H9 (cell line): ENCODE measurements around the gene GALNT2. TPM values are rescaled to one million over a fixed set of nuclear protein-coding genes. Genes with fewer than 3 reads are reported as not detected.

ENCODE experiments used
- DNase-seq: peaks from one replicate; pipeline ENCODE4 v3.0.0-alpha.2; 2017
- H2AFZ ChIP-seq: one replicate; pipeline ENCODE4 v1.6.1; 2013; ENCODE audit warnings: mild to moderate bottlenecking, low read length, control low read depth, moderate library complexity
- H2AK5ac ChIP-seq: 2 replicates; pipeline ENCODE4 v1.6.1; 2013; ENCODE audit warnings: low read length, control low read depth, mixed read lengths; ENCODE audit not compliant: insufficient read length
- H2BK120ac ChIP-seq: one replicate; pipeline ENCODE4 v1.6.1; 2013; ENCODE audit warnings: low read depth, mild to moderate bottlenecking, low read length, control low read depth, inconsistent platforms; ENCODE audit not compliant: poor library complexity, severe bottlenecking
- H2BK12ac ChIP-seq: 2 replicates; pipeline ENCODE4 v1.6.1; 2013; ENCODE audit warnings: low read length, control low read depth, mixed read lengths, low read depth; ENCODE audit not compliant: insufficient read length
- H2BK15ac ChIP-seq: 2 replicates; pipeline ENCODE4 v1.6.1; 2013; ENCODE audit warnings: low read depth, low read length, control low read depth
- H2BK20ac ChIP-seq: one replicate; pipeline ENCODE4 v1.6.1; 2013; ENCODE audit warnings: low read depth, mild to moderate bottlenecking, low read length, control low read depth, inconsistent platforms; ENCODE audit not compliant: poor library complexity, severe bottlenecking
- H2BK5ac ChIP-seq: 2 replicates; pipeline ENCODE4 v1.6.1; 2013; ENCODE audit warnings: low read length, control low read depth, mixed read lengths; ENCODE audit not compliant: insufficient read length
- H3K14ac ChIP-seq: 2 replicates; pipeline ENCODE4 v1.6.1; 2013; ENCODE audit warnings: low read length, control low read depth; ENCODE audit not compliant: insufficient read depth
- H3K18ac ChIP-seq: 2 replicates; pipeline ENCODE4 v1.6.1; 2013; ENCODE audit warnings: low read depth, mild to moderate bottlenecking, mixed read lengths, low read length, control low read depth; ENCODE audit not compliant: insufficient read length
- H3K23ac ChIP-seq: 2 replicates; pipeline ENCODE4 v1.6.1; 2013; ENCODE audit warnings: low read length, control low read depth, mixed read lengths, low read depth; ENCODE audit not compliant: insufficient read length
- H3K23me2 ChIP-seq: 2 replicates; pipeline ENCODE4 v1.6.1; 2013; ENCODE audit warnings: low read depth, mild to moderate bottlenecking, mixed read lengths, low read length, control low read depth; ENCODE audit not compliant: insufficient read length, poor library complexity, severe bottlenecking
- H3K27ac ChIP-seq: 2 replicates; pipeline ENCODE4 v1.5.1; 2013; ENCODE audit warnings: low read length, control low read depth, mixed read lengths, low read depth; ENCODE audit not compliant: insufficient read length
- H3K27me3 ChIP-seq: 2 replicates; pipeline ENCODE4 v1.6.1; 2013; ENCODE audit warnings: low read length, control low read depth, inconsistent platforms; ENCODE audit not compliant: insufficient read depth
- H3K4ac ChIP-seq: 2 replicates; pipeline ENCODE4 v1.6.1; 2013; ENCODE audit warnings: low read depth, mild to moderate bottlenecking, control low read depth, inconsistent platforms, low read length, moderate library complexity
- H3K4me1 ChIP-seq: 2 replicates; pipeline ENCODE4 v1.6.1; 2013; ENCODE audit warnings: low read length, control low read depth, inconsistent platforms; ENCODE audit not compliant: insufficient read depth
- H3K4me2 ChIP-seq: 2 replicates; pipeline ENCODE4 v1.6.1; 2013; ENCODE audit warnings: low read length, control low read depth, mixed read lengths; ENCODE audit not compliant: insufficient read length, insufficient read depth
- H3K56ac ChIP-seq: 2 replicates; pipeline ENCODE4 v1.6.1; 2013; ENCODE audit warnings: low read depth, mild to moderate bottlenecking, mixed read lengths, low read length, control low read depth; ENCODE audit not compliant: insufficient read length
- H3K79me1 ChIP-seq: 2 replicates; pipeline ENCODE4 v1.6.1; 2013; ENCODE audit warnings: low read depth, mild to moderate bottlenecking, moderate library complexity, low read length, control low read depth, inconsistent platforms; ENCODE audit not compliant: insufficient read depth, poor library complexity, severe bottlenecking
- H3K79me2 ChIP-seq: 2 replicates; pipeline ENCODE4 v1.6.1; 2013; ENCODE audit warnings: low read length, control low read depth, inconsistent platforms; ENCODE audit not compliant: insufficient read depth
- H3K9ac ChIP-seq: 2 replicates; pipeline ENCODE4 v1.6.1; 2013; ENCODE audit warnings: low read length, control low read depth, mixed read lengths; ENCODE audit not compliant: insufficient read length; ENCODE audit errors: extremely low read depth
- H3K9me3 ChIP-seq: one replicate; pipeline ENCODE4 v1.6.1; 2013; ENCODE audit warnings: low read depth, low read length, inconsistent platforms; ENCODE audit not compliant: control insufficient read depth
- H3T11ph ChIP-seq: one replicate; pipeline ENCODE4 v1.6.1; 2013; ENCODE audit warnings: mild to moderate bottlenecking, low read length, control low read depth, inconsistent platforms
- H4K20me1 ChIP-seq: one replicate; pipeline ENCODE4 v1.6.1; 2013; ENCODE audit not compliant: control insufficient read depth, insufficient read length, insufficient read depth
- H4K5ac ChIP-seq: 2 replicates; pipeline ENCODE4 v1.6.1; 2013; ENCODE audit warnings: low read depth, mild to moderate bottlenecking, mixed read lengths, low read length, control low read depth; ENCODE audit not compliant: insufficient read length
- H4K8ac ChIP-seq: replicated peaks from 2 replicates; pipeline ENCODE4 v1.6.1; 2013; ENCODE audit warnings: low read length, control low read depth, mixed read lengths, low read depth; ENCODE audit not compliant: insufficient read length
- H4K91ac ChIP-seq: 2 replicates; pipeline ENCODE4 v1.6.1; 2013; ENCODE audit warnings: low read depth, mild to moderate bottlenecking, moderate library complexity, mixed read lengths, low read length, control low read depth; ENCODE audit not compliant: insufficient read length
- H3K27ac Mint-ChIP-seq, 3 experiments: 2 replicates in 2 of 3; 3 replicates in 1 of 3; pipeline ENCODE4 v1.8.0; 2020 to 2021; ENCODE audit warnings: mixed read lengths in 3 of 3, mild to moderate bottlenecking in 1 of 3, moderate library complexity in 1 of 3
- H3K27me3 Mint-ChIP-seq: 2 replicates; pipeline ENCODE4 v1.8.0; 2021; ENCODE audit warnings: low read depth, mild to moderate bottlenecking, moderate library complexity, mixed read lengths
- H3K36me3 Mint-ChIP-seq, 3 experiments: 2 replicates in 2 of 3; 3 replicates in 1 of 3; pipeline ENCODE4 v1.8.0; 2020 to 2021; ENCODE audit warnings: low read depth in 3 of 3, mixed read lengths in 3 of 3; ENCODE audit not compliant: insufficient read depth in 1 of 3
- H3K4me1 Mint-ChIP-seq, 2 experiments: 2 replicates each; pipeline ENCODE4 v1.8.0; 2020; ENCODE audit warnings: mixed read lengths in 2 of 2
- H3K4me3 Mint-ChIP-seq, 2 experiments: 2 replicates in 1 of 2; 3 replicates in 1 of 2; pipeline ENCODE4 v1.8.0; 2020 to 2021; ENCODE audit warnings: mild to moderate bottlenecking in 2 of 2, mixed read lengths in 2 of 2, moderate library complexity in 1 of 2
- H3K9me3 Mint-ChIP-seq, 2 experiments: 2 replicates in 1 of 2; 3 replicates in 1 of 2; pipeline ENCODE4 v1.8.0; 2020; ENCODE audit warnings: mild to moderate bottlenecking in 2 of 2, mixed read lengths in 2 of 2, moderate library complexity in 1 of 2
- CTCF ChIP-seq: fragments of 200-600 bp; sonication (generic); conservative IDR thresholded peaks from 3 replicates; pipeline ENCODE4 v1.8.0; 2021; ENCODE audit warnings: antibody characterized with exemption, mild to moderate bottlenecking
- WGBS: extraction: QIAGEN DNeasy Blood & Tissue Kit; methylation state at CpG from one replicate; pipeline ENCODE4 v1.1.7; 2013; ENCODE audit warnings: missing lambda C conversion rate, low lambda C conversion rate, mixed read lengths; ENCODE audit not compliant: insufficient read length; ENCODE audit errors: extremely low coverage; 5-methylcytosine and 5-hydroxymethylcytosine counted together
- total RNA-seq: library from RNA; stranded (reverse); gene quantifications from 2 replicates; pipeline ENCODE4 v1.2.1, GENCODE V29; 2021

The GALNT2 gene
- total RNA-seq, 1 experiment from 2014 or later: 57.6 TPM

GRCh38 chr1:230228236-230228897 lies 161.3 kb downstream of the GALNT2 start:
- no peak overlapping the region for H2AK5ac ChIP-seq
- no peak overlapping the region for H2BK5ac ChIP-seq
- H3K79me2 ChIP-seq: no peaks in the 10 kb centered on the region; the same call in 1 of the 2 replicates
- H3K4ac ChIP-seq: no peak overlapping the region
- H3K14ac ChIP-seq: no peak overlapping the region
- H3T11ph ChIP-seq: no peak overlapping the region
- H2AFZ ChIP-seq: no peak overlapping the region
- no CpG with 5 or more reads among the region's 9 CpGs for WGBS
- no peak overlapping the region for H3K4me3 Mint-ChIP-seq
- H3K4me1 Mint-ChIP-seq: peaks cover 32 to 45% of the 10 kb centered on the region in 2 experiments
- no peaks in the 10 kb centered on the region for H3K79me1 ChIP-seq
- no peak overlapping the region for H3K23ac ChIP-seq
- DNase-seq: no peak
- no peak overlapping the region for H3K27ac Mint-ChIP-seq
- H3K36me3 Mint-ChIP-seq: no peaks in the 10 kb centered on the region
- H3K56ac ChIP-seq: no peak overlapping the region
- no peak overlapping the region for H4K5ac ChIP-seq
- no peak overlapping the region for H3K18ac ChIP-seq
- no peaks in the 10 kb centered on the region for H3K23me2 ChIP-seq
- no peak for TF ChIP-seq CTCF
- no peak overlapping the region for H2BK20ac ChIP-seq
- no peak overlapping the region for H4K8ac ChIP-seq
- H3K9me3 Mint-ChIP-seq: no peaks in the 10 kb centered on the region
- no peak overlapping the region for H2BK120ac ChIP-seq
- no peak overlapping the region for H3K4me2 ChIP-seq
- no peak overlapping the region for H3K9ac ChIP-seq
- H3K27ac ChIP-seq: no peak overlapping the region
- peaks cover 10% of the 10 kb centered on the region for H3K4me1 ChIP-seq
- no peak overlapping the region for H4K91ac ChIP-seq
- no peak overlapping the region for H2BK12ac ChIP-seq
- H3K27me3 ChIP-seq: no peaks in the 10 kb centered on the region; the same call in 1 of the 2 replicates
- no peak overlapping the region for H2BK15ac ChIP-seq
- no peaks in the 10 kb centered on the region for H3K9me3 ChIP-seq
- H3K27me3 Mint-ChIP-seq: no peaks in the 10 kb centered on the region
- no peaks in the 10 kb centered on the region for H4K20me1 ChIP-seq
